HFF-Myc (cell line): Measurements from ENCODE around the gene BICRAL.
"Not testable (repeated sequence)": the region's sequence is repeated elsewhere in the genome, so short reads cannot be mapped to it uniquely, and the experiment has no call there.

Experiments
- DNase-seq: peaks from one replicate; pipeline ENCODE4 v3.0.0-alpha.2; 2011; ENCODE audit warnings: low read depth; ENCODE audit errors: extremely low read depth
- H3K4me3 ChIP-seq: replicated peaks from 2 replicates; pipeline ENCODE4 v1.5.1; 2011; ENCODE audit warnings: low read depth, mild to moderate bottlenecking, control low read depth, low read length
- CTCF ChIP-seq: IDR thresholded peaks from 2 replicates; pipeline ENCODE4 v1.5.1; 2012; ENCODE audit warnings: mild to moderate bottlenecking, low read depth, low read length, control low read depth; ENCODE audit errors: missing control alignments

BICRAL gene

GRCh38 chr6:42769051-42769450 is 12.8 kb upstream of the BICRAL start:
- no peak for TF ChIP-seq CTCF
- DNase-seq, result no peak
- no peak overlapping the region for H3K4me3 ChIP-seq

GRCh38 chr6:42769836-42770235 is 12.0 kb upstream of the BICRAL start:
- no peak for TF ChIP-seq CTCF
- DNase-seq, result no peak
- H3K4me3 ChIP-seq, result no peak overlapping the region

- no peak overlapping the region for H3K4me3 ChIP-seq
- no peak for DNase-seq
- no peak for TF ChIP-seq CTCF
Observed at GRCh38 chr6:42771741-42772100, 10.1 kb upstream of the BICRAL start.

- DNase-seq, result no peak
- no peak for TF ChIP-seq CTCF
- no peak overlapping the region for H3K4me3 ChIP-seq
Observed at GRCh38 chr6:42774201-42774600, 7.7 kb upstream of the BICRAL start.

- DNase-seq, H3K4me3 ChIP-seq: not testable (repeated sequence)
Observed at GRCh38 chr6:42774821-42775487, 6.9 kb upstream of the BICRAL start.

GRCh38 chr6:42777126-42777822 is 4.6 kb upstream of the BICRAL start:
- TF ChIP-seq CTCF, result no peak
- no peak overlapping the region for H3K4me3 ChIP-seq
- no peak for DNase-seq

- TF ChIP-seq CTCF, result no peak
- DNase-seq, result no peak
- H3K4me3 ChIP-seq, result no peak overlapping the region
Observed at GRCh38 chr6:42778122-42778521, 3.7 kb upstream of the BICRAL start.
